KMS-11 (cell line): Measurements from ENCODE around the gene RMDN2.

Experiments used
- H2AFZ ChIP-seq: fragments of 200-600 bp; sonication (generic); 2 replicates; pipeline ENCODE4 v1.6.1; 2016; ENCODE audit warnings: antibody characterized with exemption, mixed run types, low read depth
- H3K27ac ChIP-seq: fragments of 200-600 bp; sonication (generic); 2 replicates; pipeline ENCODE4 v1.6.1; 2016; ENCODE audit warnings: mild to moderate bottlenecking, mixed run types
- H3K27me3 ChIP-seq: fragments of 200-600 bp; sonication (generic); 2 replicates; pipeline ENCODE4 v1.6.1; 2017; ENCODE audit warnings: mild to moderate bottlenecking, low read depth, mixed run types, moderate library complexity; ENCODE audit not compliant: insufficient read depth
- H3K36me3 ChIP-seq: fragments of 200-600 bp; sonication (generic); 2 replicates; pipeline ENCODE4 v1.6.1; 2017; ENCODE audit warnings: mild to moderate bottlenecking, mixed run types; ENCODE audit not compliant: insufficient read depth
- H3K4me1 ChIP-seq: fragments of 200-600 bp; sonication (generic); 2 replicates; pipeline ENCODE4 v1.6.1; 2016; ENCODE audit warnings: mild to moderate bottlenecking, low read depth, mixed run types; ENCODE audit not compliant: poor library complexity, severe bottlenecking
- H3K4me2 ChIP-seq: fragments of 200-600 bp; sonication (generic); 2 replicates; pipeline ENCODE4 v1.7.0; 2016; ENCODE audit warnings: mild to moderate bottlenecking, mixed run types
- H3K4me3 ChIP-seq: fragments of 200-600 bp; sonication (generic); IDR thresholded peaks from 2 replicates; pipeline ENCODE4 v1.6.1; 2017; ENCODE audit warnings: low read depth, low read length, mixed read lengths; ENCODE audit not compliant: insufficient read depth
- H3K79me2 ChIP-seq: fragments of 200-600 bp; sonication (generic); 2 replicates; pipeline ENCODE4 v1.6.1; 2016; ENCODE audit warnings: low read depth, mixed run types; ENCODE audit not compliant: insufficient read depth
- H3K9ac ChIP-seq: fragments of 200-600 bp; sonication (generic); 2 replicates; pipeline ENCODE4 v1.6.1; 2016; ENCODE audit warnings: mild to moderate bottlenecking, mixed run types
- H4K20me1 ChIP-seq: fragments of 200-600 bp; sonication (generic); 2 replicates; pipeline ENCODE4 v1.6.1; 2016; ENCODE audit warnings: mild to moderate bottlenecking, mixed run types; ENCODE audit not compliant: insufficient read depth
- CTCF ChIP-seq: fragments of 200-600 bp; sonication (generic); conservative IDR thresholded peaks from 2 replicates; pipeline ENCODE4 v1.6.1; 2017; ENCODE audit warnings: low read depth, mild to moderate bottlenecking, antibody characterized with exemption, low read length, moderate library complexity, mixed read lengths

The RMDN2 gene

GRCh38 chr2:37883518-37883917 is 41.6 kb upstream of the RMDN2 start:
- Histone ChIP-seq H3K79me2 (no peaks in the 10 kb centered on the region), H3K27me3 (no peaks in the 10 kb centered on the region), H3K36me3 (no peaks in the 10 kb centered on the region), H2AFZ (no peak overlapping the region), H3K9ac (no peak overlapping the region), H4K20me1 (no peaks in the 10 kb centered on the region), H3K4me1 (peaks cover 6% of the 10 kb centered on the region), H3K4me2 (no peak overlapping the region), H3K27ac (no peak overlapping the region), H3K4me3 (no peak overlapping the region)
- TF ChIP-seq CTCF = no peak

- Histone ChIP-seq H3K79me2 (no peaks in the 10 kb centered on the region), H3K27me3 (no peaks in the 10 kb centered on the region), H3K27ac (no peak overlapping the region), H3K4me2 (no peak overlapping the region), H3K4me3 (no peak overlapping the region), H2AFZ (no peak overlapping the region), H3K36me3 (no peaks in the 10 kb centered on the region), H3K9ac (no peak overlapping the region), H4K20me1 (no peaks in the 10 kb centered on the region), H3K4me1 (peaks cover 6% of the 10 kb centered on the region)
- no peak for TF ChIP-seq CTCF
Observed at GRCh38 chr2:37885329-37885993, 39.6 kb upstream of the RMDN2 start.

GRCh38 chr2:37886745-37887144 is 38.3 kb upstream of the RMDN2 start:
- TF ChIP-seq CTCF = no peak
- Histone ChIP-seq H4K20me1 (no peaks in the 10 kb centered on the region), H3K4me2 (no peak overlapping the region), H3K4me1 (peaks cover 8% of the 10 kb centered on the region), H3K4me3 (no peak overlapping the region), H3K27me3 (no peaks in the 10 kb centered on the region), H3K36me3 (no peaks in the 10 kb centered on the region), H3K27ac (no peak overlapping the region), H3K9ac (no peak overlapping the region), H2AFZ (no peak overlapping the region), H3K79me2 (no peaks in the 10 kb centered on the region)

- no peak overlapping the region for H2AFZ ChIP-seq
- H3K4me1 ChIP-seq = peaks cover 13% of the 10 kb centered on the region
- no peak overlapping the region for H3K27ac ChIP-seq
- no peaks in the 10 kb centered on the region for H3K27me3 ChIP-seq
- no peak for TF ChIP-seq CTCF
- H3K36me3 ChIP-seq = no peaks in the 10 kb centered on the region
- H4K20me1 ChIP-seq = no peaks in the 10 kb centered on the region
- H3K4me2 ChIP-seq = no peak overlapping the region
- no peak overlapping the region for H3K4me3 ChIP-seq
- no peak overlapping the region for H3K9ac ChIP-seq
- H3K79me2 ChIP-seq = no peaks in the 10 kb centered on the region
Observed at GRCh38 chr2:37887286-37887685, 37.8 kb upstream of the RMDN2 start.
